ENCODE measurements around the gene FARSA.
A peak's percentile ranks its signal among the peaks of the same experiment; 100 is the strongest.

Gene FARSA

GRCh38 chr19:12907166-12907565, 26.3 kb downstream of the FARSA start:
- Histone ChIP-seq H3K4ac (ENCODE audit: low read depth in 1 of 2, low read length in 2 of 2) (no peak overlapping the region), H2BK12ac (ENCODE audit: low read length in 2 of 2) (no peak overlapping the region), H3K18ac (ENCODE audit: low read depth in 1 of 2, low read length in 2 of 2) (no peak overlapping the region), H2AFZ (ENCODE audit: low read depth, low read length) (no peak overlapping the region), H3K79me1 (replicated peaks; ENCODE audit: low read length, poor library complexity, severe bottlenecking) (no peaks in the 10 kb centered on the region), H2BK15ac (ENCODE audit: low read depth, poor library complexity, severe bottlenecking) (no peak overlapping the region), H3K4me3 (ENCODE audit: insufficient read depth in 1 of 2, low read depth in 1 of 2, low read length in 2 of 2) (no peak overlapping the region), H3K36me3 (ENCODE audit: control insufficient read depth in 1 of 2, insufficient read depth in 2 of 2, low read depth in 1 of 2, low read length in 2 of 2) (no peaks in the 10 kb centered on the region), H3K27me3 (ENCODE audit: control insufficient read depth in 1 of 2, insufficient read depth in 1 of 2, low read length in 2 of 2) (no peaks in the 10 kb centered on the region), H4K8ac (ENCODE audit: low read length) (no peak overlapping the region), H3K9me3 (ENCODE audit: control insufficient read depth, low read length) (no peaks in the 10 kb centered on the region), H2BK120ac (ENCODE audit: low read depth, low read length) (no peak overlapping the region), H3K4me1 (ENCODE audit: control insufficient read depth, insufficient read depth, low read depth, low read length) (no peaks in the 10 kb centered on the region), H4K91ac (ENCODE audit: low read length) (no peak overlapping the region), H3K23ac (ENCODE audit: low read length in 2 of 2) (peak overlapping the region in 1 of 2 experiments; percentile 77), H3K27ac (ENCODE audit: low read length, poor library complexity, severe bottlenecking) (no peak overlapping the region), H3K14ac (ENCODE audit: low read length in 2 of 2) (no peak overlapping the region), H2BK5ac (ENCODE audit: low read depth, low read length, poor library complexity, severe bottlenecking) (no peak overlapping the region), H3K4me2 (ENCODE audit: low read length, poor library complexity, severe bottlenecking) (no peak overlapping the region), H3K9ac (ENCODE audit: low read length) (no peak overlapping the region), H2AK5ac (ENCODE audit: low read length, severe bottlenecking) (no peak overlapping the region)
- DNase-seq = no peak
- WGBS = 92% methylated on average over 9 of the region's 9 CpGs

GRCh38 chr19:12899891-12900518, 33.5 kb downstream of the FARSA start:
- no peak overlapping the region for H3K18ac ChIP-seq (ENCODE audit: low read depth in 1 of 2, low read length in 2 of 2)
- no peak overlapping the region for H2AK5ac ChIP-seq (ENCODE audit: low read length, severe bottlenecking)
- no peak overlapping the region for H3K4me2 ChIP-seq (ENCODE audit: low read length, poor library complexity, severe bottlenecking)
- H4K8ac ChIP-seq (ENCODE audit: low read length) = no peak overlapping the region
- H2AFZ ChIP-seq (ENCODE audit: low read depth, low read length) = no peak overlapping the region
- H3K4me3 ChIP-seq (ENCODE audit: insufficient read depth in 1 of 2, low read depth in 1 of 2, low read length in 2 of 2) = no peak overlapping the region
- WGBS = 97% methylated on average over 10 of the region's 10 CpGs
- H3K4ac ChIP-seq (ENCODE audit: low read depth in 1 of 2, low read length in 2 of 2) = no peak overlapping the region
- no peak overlapping the region for H2BK120ac ChIP-seq (ENCODE audit: low read depth, low read length)
- no peaks in the 10 kb centered on the region for H3K79me1 ChIP-seq (replicated peaks; ENCODE audit: low read length, poor library complexity, severe bottlenecking)
- no peaks in the 10 kb centered on the region for H3K9me3 ChIP-seq (ENCODE audit: control insufficient read depth, low read length)
- no peaks in the 10 kb centered on the region for H3K4me1 ChIP-seq (ENCODE audit: control insufficient read depth, insufficient read depth, low read depth, low read length)
- no peak overlapping the region for H3K23ac ChIP-seq (ENCODE audit: low read length in 2 of 2)
- H3K27me3 ChIP-seq (ENCODE audit: control insufficient read depth in 1 of 2, insufficient read depth in 1 of 2, low read length in 2 of 2) = no peaks in the 10 kb centered on the region
- H3K36me3 ChIP-seq (ENCODE audit: control insufficient read depth in 1 of 2, insufficient read depth in 2 of 2, low read depth in 1 of 2, low read length in 2 of 2) = peaks cover 29 to 41% of the 10 kb centered on the region in 2 experiments
- H3K27ac ChIP-seq (ENCODE audit: low read length, poor library complexity, severe bottlenecking) = no peak overlapping the region
- no peak overlapping the region for H2BK15ac ChIP-seq (ENCODE audit: low read depth, poor library complexity, severe bottlenecking)
- no peak overlapping the region for H3K14ac ChIP-seq (ENCODE audit: low read length in 2 of 2)
- H2BK12ac ChIP-seq (ENCODE audit: low read length in 2 of 2) = no peak overlapping the region
- H3K9ac ChIP-seq (ENCODE audit: low read length) = no peak overlapping the region
- H2BK5ac ChIP-seq (ENCODE audit: low read depth, low read length, poor library complexity, severe bottlenecking) = no peak overlapping the region
- DNase-seq = no peak
- no peak overlapping the region for H4K91ac ChIP-seq (ENCODE audit: low read length)

DNA sequence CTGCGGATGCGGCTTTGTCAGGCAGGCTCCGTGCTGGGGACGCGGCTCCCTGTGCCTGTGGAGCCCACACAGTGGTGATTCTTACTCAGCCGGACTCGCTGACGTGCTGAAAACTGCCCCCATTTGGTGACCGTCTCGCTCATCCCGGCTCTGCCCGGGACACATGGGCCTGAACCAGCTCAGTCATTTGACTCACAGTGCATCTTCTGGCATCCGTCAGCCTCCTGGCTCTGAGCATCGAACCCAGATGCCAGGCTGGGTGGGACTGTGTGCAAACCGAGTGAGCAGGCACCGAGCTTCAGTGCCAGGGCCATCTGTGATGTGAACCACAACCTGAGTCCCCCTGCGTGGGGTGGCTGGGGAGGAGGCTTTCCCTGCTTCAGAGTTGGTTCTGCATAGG, 37.1 kb downstream of the FARSA start:
- Histone ChIP-seq H3K18ac (ENCODE audit: low read depth in 1 of 2, low read length in 2 of 2) (no peak overlapping the region), H2BK12ac (ENCODE audit: low read length in 2 of 2) (no peak overlapping the region), H3K14ac (ENCODE audit: low read length in 2 of 2) (no peak overlapping the region), H3K36me3 (ENCODE audit: control insufficient read depth in 1 of 2, insufficient read depth in 2 of 2, low read depth in 1 of 2, low read length in 2 of 2) (peaks cover 48 to 54% of the 10 kb centered on the region in 2 experiments), H3K79me1 (replicated peaks; ENCODE audit: low read length, poor library complexity, severe bottlenecking) (peaks cover 6% of the 10 kb centered on the region), H3K4ac (ENCODE audit: low read depth in 1 of 2, low read length in 2 of 2) (no peak overlapping the region), H3K23ac (ENCODE audit: low read length in 2 of 2) (no peak overlapping the region), H3K9ac (ENCODE audit: low read length) (no peak overlapping the region), H3K4me2 (ENCODE audit: low read length, poor library complexity, severe bottlenecking) (no peak overlapping the region), H3K4me3 (ENCODE audit: insufficient read depth in 1 of 2, low read depth in 1 of 2, low read length in 2 of 2) (no peak overlapping the region), H3K27me3 (ENCODE audit: control insufficient read depth in 1 of 2, insufficient read depth in 1 of 2, low read length in 2 of 2) (no peaks in the 10 kb centered on the region), H2AFZ (ENCODE audit: low read depth, low read length) (no peak overlapping the region), H3K4me1 (ENCODE audit: control insufficient read depth, insufficient read depth, low read depth, low read length) (peaks cover 5% of the 10 kb centered on the region), H4K91ac (ENCODE audit: low read length) (no peak overlapping the region), H4K8ac (ENCODE audit: low read length) (no peak overlapping the region), H3K9me3 (ENCODE audit: control insufficient read depth, low read length) (no peaks in the 10 kb centered on the region), H2BK15ac (ENCODE audit: low read depth, poor library complexity, severe bottlenecking) (no peak overlapping the region), H2BK5ac (ENCODE audit: low read depth, low read length, poor library complexity, severe bottlenecking) (no peak overlapping the region), H3K27ac (ENCODE audit: low read length, poor library complexity, severe bottlenecking) (no peak overlapping the region), H2BK120ac (ENCODE audit: low read depth, low read length) (no peak overlapping the region), H2AK5ac (ENCODE audit: low read length, severe bottlenecking) (no peak overlapping the region)
- no peak for DNase-seq
- WGBS = 97% methylated on average over 17 of the region's 17 CpGs

DNA sequence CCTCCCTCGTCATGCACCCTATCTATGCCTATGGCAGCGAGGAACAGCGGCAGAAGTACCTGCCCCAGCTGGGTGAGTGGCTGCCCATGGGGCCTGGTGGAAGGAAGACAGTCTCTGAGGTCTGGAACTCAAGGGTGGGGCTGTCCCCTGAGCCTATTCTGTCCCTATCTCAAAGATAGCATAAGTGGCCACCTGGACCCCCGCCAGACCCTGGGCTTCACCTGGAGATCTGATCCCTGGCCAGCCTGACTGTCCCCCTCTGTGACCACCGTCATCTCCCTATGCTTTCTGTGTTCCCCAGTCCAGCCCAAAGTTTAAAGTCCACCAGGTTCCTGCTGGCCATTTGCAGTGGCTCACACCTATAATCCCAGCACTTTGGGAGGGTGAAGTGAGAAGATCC, 39.9 kb downstream of the FARSA start:
- Histone ChIP-seq H3K4me3 (ENCODE audit: insufficient read depth in 1 of 2, low read depth in 1 of 2, low read length in 2 of 2) (no peak overlapping the region), H3K79me1 (replicated peaks; ENCODE audit: low read length, poor library complexity, severe bottlenecking) (peaks cover 10% of the 10 kb centered on the region), H3K18ac (ENCODE audit: low read depth in 1 of 2, low read length in 2 of 2) (no peak overlapping the region), H3K9ac (ENCODE audit: low read length) (no peak overlapping the region), H4K8ac (ENCODE audit: low read length) (no peak overlapping the region), H3K14ac (ENCODE audit: low read length in 2 of 2) (no peak overlapping the region), H2BK120ac (ENCODE audit: low read depth, low read length) (no peak overlapping the region), H3K4me1 (ENCODE audit: control insufficient read depth, insufficient read depth, low read depth, low read length) (peaks cover 12% of the 10 kb centered on the region), H3K27ac (ENCODE audit: low read length, poor library complexity, severe bottlenecking) (no peak overlapping the region), H2AK5ac (ENCODE audit: low read length, severe bottlenecking) (no peak overlapping the region), H3K4me2 (ENCODE audit: low read length, poor library complexity, severe bottlenecking) (no peak overlapping the region), H3K9me3 (ENCODE audit: control insufficient read depth, low read length) (no peaks in the 10 kb centered on the region), H3K36me3 (ENCODE audit: control insufficient read depth in 1 of 2, insufficient read depth in 2 of 2, low read depth in 1 of 2, low read length in 2 of 2) (peaks cover 41 to 43% of the 10 kb centered on the region in 2 experiments), H3K23ac (ENCODE audit: low read length in 2 of 2) (no peak overlapping the region), H3K27me3 (ENCODE audit: control insufficient read depth in 1 of 2, insufficient read depth in 1 of 2, low read length in 2 of 2) (no peaks in the 10 kb centered on the region), H2BK5ac (ENCODE audit: low read depth, low read length, poor library complexity, severe bottlenecking) (no peak overlapping the region), H2BK15ac (ENCODE audit: low read depth, poor library complexity, severe bottlenecking) (no peak overlapping the region), H2BK12ac (ENCODE audit: low read length in 2 of 2) (no peak overlapping the region), H3K4ac (ENCODE audit: low read depth in 1 of 2, low read length in 2 of 2) (no peak overlapping the region), H2AFZ (ENCODE audit: low read depth, low read length) (no peak overlapping the region), H4K91ac (ENCODE audit: low read length) (no peak overlapping the region)
- DNase-seq = no peak
- 97% methylated on average over 5 of the region's 5 CpGs for WGBS
